ENCODE results near the gene MFNG. TPM values are rescaled to one million over a fixed set of nuclear protein-coding genes. Genes with fewer than 3 reads are reported as not detected.

The MFNG gene
- total RNA-seq, 2 experiments from 2014 or later = 225 to 235 TPM

GRCh38 chr22:37526376-37526775 is 40.2 kb upstream of the MFNG start:
- H3K4me2 ChIP-seq (ENCODE audit: low read length) = no peak overlapping the region
- CTCF ChIA-PET (ENCODE audit: unreplicated experiment) = no interaction called here

GRCh38 chr22:37525746-37526350 is 39.7 kb upstream of the MFNG start:
- Histone ChIP-seq H3K79me2 (ENCODE audit: insufficient read depth, low read depth, low read length) (no peaks in the 10 kb centered on the region), H3K4me3 (ENCODE audit: low read depth, low read length, poor library complexity, severe bottlenecking) (no peak overlapping the region), H3K9me3 (ENCODE audit: low read length) (no peaks in the 10 kb centered on the region), H3K4me1 (ENCODE audit: insufficient read depth, low read length, poor library complexity, severe bottlenecking) (no peaks in the 10 kb centered on the region), H2AFZ (ENCODE audit: low read length) (no peak overlapping the region), H3K9me2 (ENCODE audit: insufficient read depth, low read length) (no peaks in the 10 kb centered on the region), H4K20me1 (ENCODE audit: insufficient read depth, low read length) (no peaks in the 10 kb centered on the region), H3K4me2 (ENCODE audit: low read length) (no peak overlapping the region), H3K36me3 (ENCODE audit: insufficient read depth, low read length) (no peaks in the 10 kb centered on the region), H3K27ac (ENCODE audit: low read depth, low read length, poor library complexity, severe bottlenecking) (no peak overlapping the region)
- BruUV-seq (replicated peaks) = no TSS peak
- CTCF ChIA-PET (ENCODE audit: unreplicated experiment) = no interaction called here
- POLR2A ChIA-PET = interaction anchor here (0.6 kb wide), 1 partner anchor 205 kb away, joined by 3 read pairs; no protein-coding TSS in a partner anchor
- TF ChIP-seq CTCF (conservative IDR thresholded peaks at IDR 0.05; ENCODE audit: low read length) = no peak
- intact Hi-C loops (cut with micrococcal nuclease; ENCODE audit: unreplicated experiment) = no loop called here
- no peak for DNase-seq (ENCODE audit: low spot score)

More at GRCh38 chr22:37526376-37526775, 40.2 kb upstream of the MFNG start:
- POLR2A ChIA-PET = no interaction called here
- H3K27ac ChIP-seq (ENCODE audit: low read depth, low read length, poor library complexity, severe bottlenecking) = no peak overlapping the region
- no peak for TF ChIP-seq EZH2phosphoT487 (IDR thresholded peaks at IDR 0.05; ENCODE audit: borderline replicate concordance, low read depth, low read length)
- no peak for TF ChIP-seq CTCF (conservative IDR thresholded peaks at IDR 0.05; ENCODE audit: low read length)
- H3K4me1 ChIP-seq (ENCODE audit: insufficient read depth, low read length, poor library complexity, severe bottlenecking) = no peaks in the 10 kb centered on the region
- no peaks in the 10 kb centered on the region for H3K9me3 ChIP-seq (ENCODE audit: low read length)
- H3K36me3 ChIP-seq (ENCODE audit: insufficient read depth, low read length) = no peaks in the 10 kb centered on the region
- BruUV-seq (replicated peaks) = no TSS peak
- no peak overlapping the region for H2AFZ ChIP-seq (ENCODE audit: low read length)
- no peaks in the 10 kb centered on the region for H3K79me2 ChIP-seq (ENCODE audit: insufficient read depth, low read depth, low read length)
- no peaks in the 10 kb centered on the region for H4K20me1 ChIP-seq (ENCODE audit: insufficient read depth, low read length)
- DNase-seq (ENCODE audit: low spot score) = no peak
- intact Hi-C loops (cut with micrococcal nuclease; ENCODE audit: unreplicated experiment) = no loop called here
- H3K9me2 ChIP-seq (ENCODE audit: insufficient read depth, low read length) = no peaks in the 10 kb centered on the region
- H3K4me3 ChIP-seq (ENCODE audit: low read depth, low read length, poor library complexity, severe bottlenecking) = no peak overlapping the region

GRCh38 chr22:37525073-37525745 is 39.0 kb upstream of the MFNG start:
- Histone ChIP-seq H2AFZ (ENCODE audit: low read length) (no peak overlapping the region), H3K9me2 (ENCODE audit: insufficient read depth, low read length) (no peaks in the 10 kb centered on the region), H3K9me3 (ENCODE audit: low read length) (no peaks in the 10 kb centered on the region), H4K20me1 (ENCODE audit: insufficient read depth, low read length) (no peaks in the 10 kb centered on the region), H3K79me2 (ENCODE audit: insufficient read depth, low read depth, low read length) (no peaks in the 10 kb centered on the region), H3K4me2 (ENCODE audit: low read length) (no peak overlapping the region), H3K4me1 (ENCODE audit: insufficient read depth, low read length, poor library complexity, severe bottlenecking) (no peaks in the 10 kb centered on the region), H3K36me3 (ENCODE audit: insufficient read depth, low read length) (no peaks in the 10 kb centered on the region), H3K27ac (ENCODE audit: low read depth, low read length, poor library complexity, severe bottlenecking) (no peak overlapping the region), H3K4me3 (ENCODE audit: low read depth, low read length, poor library complexity, severe bottlenecking) (no peak overlapping the region)
- DNase-seq (ENCODE audit: low spot score) = no peak
- ChIA-PET CTCF (ENCODE audit: unreplicated experiment) (no interaction called here), POLR2A (interaction anchor here (0.5 to 0.6 kb wide), 2 partner anchors 205 to 358 kb away, joined by 3 to 6 read pairs; no protein-coding TSS in a partner anchor)
- BruUV-seq (replicated peaks) = no TSS peak
- TF ChIP-seq CTCF (conservative IDR thresholded peaks at IDR 0.05; ENCODE audit: low read length) (no peak), EZH2phosphoT487 (IDR thresholded peaks at IDR 0.05; ENCODE audit: borderline replicate concordance, low read depth, low read length) (no peak)
- intact Hi-C loops (cut with micrococcal nuclease; ENCODE audit: unreplicated experiment) = no loop called here
